Activated T-cell treated with anti-CD3 and anti-CD28 coated beads, Interleukin-2, amount 50 U/mL, for 48 hours (primary cell): ENCODE measurements around the gene ELOVL7.
"Not testable (repeated sequence)": the region's sequence is repeated elsewhere in the genome, so short reads cannot be mapped to it uniquely, and the experiment has no call there.

Experiments
- DNase-seq, 2 experiments: peaks; one replicate each; pipeline ENCODE4 v3.0.0-alpha.2; 2020

The ELOVL7 gene

DNA sequence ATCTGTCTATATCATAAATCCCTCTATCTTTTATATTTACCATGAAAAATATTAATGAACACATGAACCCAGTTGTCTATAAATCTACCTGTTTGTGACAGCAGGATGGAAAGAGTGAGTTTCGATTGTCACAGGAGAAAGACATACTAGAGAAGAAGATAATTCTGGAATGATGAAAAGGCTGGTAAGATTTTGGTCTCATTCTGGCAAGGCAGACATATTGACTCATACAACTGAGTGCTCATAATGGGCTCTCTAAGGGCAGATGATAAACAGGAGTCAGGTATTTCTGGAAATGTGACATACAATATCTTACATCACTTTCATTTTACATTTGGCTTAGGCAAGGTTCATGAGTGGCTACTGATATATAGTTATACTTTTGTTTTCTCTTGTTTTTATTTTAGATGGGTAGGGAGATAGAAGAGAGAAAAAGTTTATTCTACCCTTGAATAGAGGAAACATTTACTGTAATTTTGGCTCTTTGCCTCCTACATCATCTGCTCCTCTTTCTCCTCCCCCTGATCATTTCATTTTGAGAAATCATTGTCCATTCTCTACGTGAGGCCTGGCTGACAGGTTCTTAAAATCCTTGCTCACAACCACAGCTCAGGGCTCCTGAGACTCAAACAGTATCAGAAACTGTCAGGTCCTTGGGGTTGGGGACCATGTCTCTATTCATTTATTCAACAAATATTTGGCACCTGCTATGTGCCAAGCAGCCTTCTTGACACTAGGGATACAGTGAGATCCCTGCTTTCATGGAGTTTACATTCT, 14.4 kb downstream of the ELOVL7 start:
- no peak for DNase-seq

DNA sequence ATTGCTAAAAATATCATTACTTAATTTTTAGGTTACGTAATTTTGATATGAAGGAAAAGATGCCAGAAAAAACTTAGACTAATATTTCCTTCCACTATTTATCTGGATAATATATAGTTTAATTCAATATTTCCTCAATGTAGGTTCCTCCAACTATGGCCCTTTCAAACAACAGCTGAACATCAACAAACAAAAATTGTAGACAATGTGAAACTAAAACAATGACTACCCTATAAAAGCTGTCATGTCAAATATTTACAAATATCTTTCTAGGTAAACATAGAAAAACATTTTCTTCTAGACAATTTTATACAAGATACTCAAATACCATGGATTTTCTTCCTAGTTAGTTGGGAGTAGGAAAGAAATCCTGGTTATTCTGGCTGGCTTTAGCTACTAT, 16.9 kb downstream of the ELOVL7 start:
- no peak for DNase-seq

DNA sequence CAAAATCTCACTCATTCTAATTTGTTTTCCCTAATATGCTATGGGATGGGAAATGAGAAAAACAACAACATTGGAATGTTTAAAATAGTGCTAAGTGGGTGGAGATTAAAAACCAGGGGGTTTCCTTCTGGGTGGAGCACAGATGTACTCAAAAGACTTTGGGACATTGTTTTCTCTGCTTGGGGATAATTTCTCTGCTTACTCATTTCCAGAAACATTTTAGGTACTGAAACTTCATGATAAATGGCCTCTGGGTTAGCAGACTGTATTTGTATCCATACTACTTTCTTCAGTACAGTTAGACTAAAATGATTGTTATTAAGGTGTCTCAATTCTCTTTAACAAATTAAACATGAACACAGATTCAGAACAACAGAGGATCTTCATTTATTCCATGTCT, 17.4 kb downstream of the ELOVL7 start:
- DNase-seq: no peak

DNA sequence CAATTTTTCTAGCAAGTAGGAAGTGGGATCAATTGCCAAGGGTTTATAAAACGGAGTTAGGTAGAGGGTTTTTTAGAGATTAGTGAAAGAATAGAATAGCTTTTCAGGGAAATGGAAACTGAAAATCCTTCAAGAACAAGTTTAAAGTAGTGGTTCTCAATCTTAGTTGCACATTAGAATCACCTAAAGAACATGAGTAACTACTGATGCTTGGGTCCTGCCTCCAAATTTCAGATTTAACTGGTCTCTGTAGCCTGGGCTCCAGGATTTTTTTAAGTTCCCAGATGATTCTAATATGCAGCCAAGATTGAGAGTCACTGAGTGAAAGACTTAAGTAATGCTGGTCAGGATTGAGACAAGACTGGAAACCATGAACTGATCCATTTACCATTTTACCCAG, 20.5 kb downstream of the ELOVL7 start:
- DNase-seq: no peak

DNA sequence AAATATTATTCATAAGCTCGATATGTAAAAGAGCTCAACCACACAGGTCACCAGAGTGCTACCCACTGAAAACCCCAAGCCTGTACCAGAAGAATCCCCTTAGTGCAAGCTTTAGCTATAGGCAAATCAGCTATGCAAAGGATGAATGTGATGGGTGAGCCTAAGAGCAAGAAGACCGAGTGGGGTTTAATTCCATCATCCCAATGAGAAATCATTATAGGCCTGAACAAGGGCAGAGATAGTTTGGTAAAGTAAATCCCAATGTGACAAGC, 21.8 kb downstream of the ELOVL7 start:
- no peak for DNase-seq

DNA sequence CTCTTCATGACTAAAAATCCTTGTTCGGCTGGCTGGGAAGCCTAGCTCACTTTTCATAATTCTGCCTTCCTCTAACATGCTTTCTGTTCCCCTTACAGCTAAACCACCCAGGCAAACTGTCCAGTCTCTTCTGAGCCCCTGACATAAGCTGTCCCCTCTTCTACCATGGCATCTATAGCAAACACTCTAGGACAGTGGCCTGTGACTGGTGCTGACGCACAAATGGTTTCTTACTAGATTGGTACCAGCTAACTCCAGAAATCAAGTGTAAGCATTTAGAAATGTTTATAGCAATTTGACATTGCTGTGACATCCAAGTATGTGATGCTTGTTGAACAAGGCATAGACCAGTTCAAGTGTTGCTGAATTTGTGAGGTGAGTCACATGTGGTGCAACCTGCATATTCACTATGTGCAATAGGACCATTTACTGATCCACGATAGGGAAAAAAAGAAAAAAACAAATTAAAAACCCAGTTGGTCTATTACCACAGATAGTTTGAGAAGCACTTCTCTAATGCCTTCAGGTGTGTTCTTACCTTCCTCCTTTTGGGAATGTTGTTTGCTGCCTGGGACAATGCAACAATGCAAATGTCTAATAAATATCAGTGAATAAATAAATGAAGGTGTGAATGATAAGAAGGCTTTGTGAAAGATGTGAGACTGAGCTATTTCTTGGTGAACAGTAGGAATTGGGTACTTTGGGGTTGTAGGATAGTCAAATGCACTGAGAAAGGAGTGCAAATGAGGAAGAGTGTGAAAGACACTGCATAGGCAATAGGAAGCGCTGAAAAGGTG, 22.4 kb downstream of the ELOVL7 start:
- DNase-seq: no peak

DNA sequence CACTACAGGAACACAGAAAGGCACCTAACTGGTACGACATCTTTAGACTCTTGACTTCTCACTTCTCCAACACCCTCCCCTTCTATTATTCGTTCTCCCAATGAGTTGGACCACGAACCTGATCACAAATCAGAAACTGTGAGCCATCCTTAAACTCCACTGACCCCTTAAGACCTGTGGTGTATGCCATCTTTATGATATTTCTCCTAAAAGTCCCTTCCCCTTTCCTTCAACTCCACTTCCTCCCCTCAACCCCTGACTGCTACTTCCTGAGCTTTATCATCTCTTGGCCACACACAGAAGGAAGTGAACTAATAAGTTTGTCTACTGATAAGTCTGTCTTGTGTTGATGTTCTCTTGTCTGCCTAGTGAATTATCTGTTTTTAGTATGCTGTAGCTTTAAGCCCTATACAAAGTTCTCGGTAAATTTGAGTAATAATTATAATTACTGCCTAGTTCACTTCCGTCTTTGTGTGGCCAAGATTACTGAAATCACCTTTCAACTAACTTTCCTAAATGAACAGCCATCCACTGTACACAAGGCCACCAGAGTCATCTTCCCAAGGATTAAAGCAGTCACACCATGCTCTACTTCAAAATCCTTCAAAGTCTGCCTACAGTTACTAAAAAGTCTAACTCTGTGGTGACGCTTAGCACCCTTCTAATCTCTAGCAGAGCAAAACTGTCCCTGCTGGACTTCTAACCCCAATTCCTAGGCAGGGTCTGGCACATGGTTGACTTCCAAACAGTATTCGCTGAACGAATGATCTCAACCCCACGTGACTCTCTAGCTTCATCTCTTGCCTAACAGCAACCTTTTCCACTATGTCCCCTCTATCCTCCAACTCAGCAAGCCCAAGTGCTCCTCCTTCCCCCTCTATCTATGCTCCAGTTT, 23.2 kb downstream of the ELOVL7 start:
- no peak for DNase-seq

DNA sequence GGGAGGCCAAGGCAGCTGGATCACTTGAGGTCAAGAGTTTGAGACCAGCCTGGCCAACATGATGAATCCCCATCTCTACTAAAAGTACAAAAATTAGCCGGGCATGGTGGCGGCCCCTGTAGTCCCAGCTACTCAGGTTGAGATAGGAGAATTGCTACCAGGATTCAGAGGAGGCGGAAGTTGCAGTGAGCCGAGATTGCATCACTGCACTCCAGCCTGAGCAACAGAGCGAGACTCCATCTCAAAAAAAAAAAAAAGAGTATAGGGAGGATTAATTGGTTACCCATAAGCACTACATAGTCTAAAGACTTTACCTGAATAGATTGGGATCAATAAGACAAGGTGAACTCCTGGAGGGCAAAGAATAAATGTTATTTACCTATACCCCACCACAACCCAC, 27.9 kb downstream of the ELOVL7 start:
- not testable (repeated sequence) for DNase-seq

DNA sequence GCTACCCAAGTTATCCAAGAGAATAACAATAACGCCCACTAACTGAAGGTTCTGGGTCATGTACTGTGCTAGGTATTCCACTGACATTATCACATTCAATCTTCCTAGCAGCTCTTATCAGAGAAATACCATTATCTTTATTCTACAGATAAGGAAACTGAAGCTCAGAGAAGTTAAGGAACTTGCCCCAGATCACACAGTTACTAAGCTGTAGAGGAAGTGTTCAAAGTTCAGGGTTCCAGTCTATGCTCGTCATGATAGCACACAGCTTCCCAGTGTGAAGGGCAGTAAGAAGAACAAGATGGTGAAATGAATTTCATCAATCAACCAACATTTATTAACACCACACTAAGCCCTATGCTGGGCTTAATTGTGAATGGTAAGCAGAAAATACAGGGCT, 29.6 kb downstream of the ELOVL7 start:
- no peak for DNase-seq

DNA sequence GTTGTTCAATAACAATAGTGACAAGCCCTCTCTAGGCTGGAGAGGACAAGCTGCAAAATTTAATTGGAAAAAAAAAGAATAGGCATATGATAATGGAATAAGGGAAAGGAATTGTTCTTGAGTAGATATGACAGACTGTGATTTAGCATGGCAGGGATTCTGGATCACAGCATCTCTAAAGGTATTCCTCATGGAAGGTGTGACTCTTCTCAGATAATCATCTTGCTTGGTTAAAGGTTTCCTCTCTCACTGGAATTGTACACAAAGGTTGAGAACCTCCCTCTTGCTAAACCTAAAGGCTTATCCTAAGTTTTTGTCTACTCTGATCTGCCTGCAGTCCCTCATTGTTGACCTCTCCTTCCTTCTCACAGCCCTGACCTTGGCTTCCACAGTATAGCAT, 31.6 kb downstream of the ELOVL7 start:
- DNase-seq: no peak

DNA sequence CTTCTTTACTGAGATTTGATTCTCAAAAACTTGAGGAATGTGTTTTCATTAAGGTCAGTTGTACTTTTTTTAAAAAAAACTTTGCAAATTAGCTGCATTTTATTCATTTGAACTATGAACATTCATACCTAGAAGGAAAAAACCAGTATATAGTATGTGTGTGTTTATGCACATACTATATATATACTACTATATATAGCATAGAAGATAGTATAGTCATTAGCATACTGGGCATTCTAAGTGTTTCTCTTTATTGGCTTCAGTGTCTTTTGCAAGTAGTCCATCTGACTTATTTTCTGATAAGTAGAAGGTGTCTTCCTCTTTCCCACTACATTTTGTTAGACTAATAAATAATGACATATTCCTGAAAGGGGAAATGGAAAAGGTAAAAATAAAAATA, 33.0 kb downstream of the ELOVL7 start:
- DNase-seq: no peak

DNA sequence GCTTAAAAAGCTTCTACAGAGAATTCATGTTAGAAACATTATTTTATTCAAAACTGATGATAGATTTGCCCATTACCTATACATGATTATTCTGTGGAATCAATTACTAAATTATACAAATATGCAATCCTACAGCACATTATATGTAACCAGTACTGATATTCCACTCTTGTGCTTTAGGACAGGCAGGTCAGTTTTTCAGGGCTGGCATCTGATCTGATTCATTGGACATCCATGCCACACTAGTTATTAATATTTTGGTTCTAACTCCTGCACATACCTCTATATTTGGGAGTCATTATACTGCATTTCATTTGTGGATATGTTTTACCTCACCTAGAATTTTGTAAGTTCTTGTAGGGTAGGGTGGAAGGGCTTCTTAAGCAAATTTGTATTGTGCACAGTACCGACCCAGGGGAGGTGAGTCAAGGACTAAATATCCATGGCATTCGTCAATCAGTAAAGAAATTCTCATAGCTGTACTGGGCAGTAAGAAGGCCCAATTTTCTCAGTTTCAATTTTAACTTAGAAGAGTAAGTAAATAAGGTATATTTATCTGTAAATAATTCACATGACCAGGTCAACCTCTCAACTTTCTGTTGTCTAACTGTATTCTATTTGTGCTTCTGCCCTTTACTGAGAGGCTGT, 33.5 kb downstream of the ELOVL7 start:
- DNase-seq: no peak

DNA sequence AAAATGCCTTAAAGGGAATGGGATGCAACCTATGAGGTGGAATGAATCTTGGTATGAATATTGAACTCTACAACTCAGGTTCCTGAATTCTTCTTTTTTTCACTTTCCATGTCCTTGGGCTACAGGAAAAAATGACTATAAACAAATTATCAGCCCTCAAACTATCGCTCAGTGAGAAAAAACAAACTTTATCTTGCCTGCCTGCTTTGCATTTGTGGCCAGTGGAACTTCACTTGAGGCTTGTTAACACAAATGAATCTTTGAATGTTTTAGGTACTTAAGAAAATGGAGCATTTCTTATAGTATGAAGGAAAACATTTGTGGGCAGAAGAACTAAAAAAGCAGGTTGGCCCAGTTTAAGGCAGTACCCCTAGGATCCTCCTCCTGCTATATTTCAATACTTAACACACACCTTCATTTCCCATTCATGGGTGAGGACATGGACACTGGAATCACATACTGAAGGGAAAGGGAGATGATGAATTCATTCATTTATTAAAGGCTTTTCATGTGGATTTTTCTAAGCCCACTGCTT, 34.1 kb downstream of the ELOVL7 start:
- no peak for DNase-seq

DNA sequence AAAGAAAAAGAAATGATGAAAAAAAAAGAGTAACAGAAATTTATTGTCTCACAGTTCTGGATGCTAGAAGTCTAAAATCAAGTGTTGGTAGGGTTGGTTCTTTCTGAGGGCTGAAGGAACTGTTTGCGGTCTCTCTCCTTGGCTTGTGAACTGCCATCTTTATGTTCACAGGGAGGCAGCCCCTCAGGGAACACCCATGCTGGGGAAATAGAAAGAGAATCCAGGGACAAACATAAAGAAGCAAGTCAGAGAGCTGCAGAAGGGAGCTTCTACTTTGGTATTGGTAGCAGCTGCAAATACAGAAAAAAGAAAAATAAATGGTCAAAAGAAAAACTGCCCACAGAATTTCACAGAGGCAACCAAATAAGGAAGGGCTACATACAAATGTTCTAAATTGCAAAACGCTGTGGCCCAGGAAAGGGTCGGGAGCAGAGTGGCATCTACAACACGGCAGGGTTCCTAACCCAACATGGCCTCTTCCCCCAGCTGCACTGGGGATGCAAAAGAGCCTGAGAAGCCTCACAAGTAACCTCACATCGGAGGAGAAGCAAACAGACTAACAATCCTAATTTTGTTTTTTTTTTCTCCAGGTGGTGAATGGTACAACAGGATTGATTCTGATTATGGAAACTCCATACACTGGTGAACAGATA, 37.4 kb downstream of the ELOVL7 start:
- DNase-seq: no peak

DNA sequence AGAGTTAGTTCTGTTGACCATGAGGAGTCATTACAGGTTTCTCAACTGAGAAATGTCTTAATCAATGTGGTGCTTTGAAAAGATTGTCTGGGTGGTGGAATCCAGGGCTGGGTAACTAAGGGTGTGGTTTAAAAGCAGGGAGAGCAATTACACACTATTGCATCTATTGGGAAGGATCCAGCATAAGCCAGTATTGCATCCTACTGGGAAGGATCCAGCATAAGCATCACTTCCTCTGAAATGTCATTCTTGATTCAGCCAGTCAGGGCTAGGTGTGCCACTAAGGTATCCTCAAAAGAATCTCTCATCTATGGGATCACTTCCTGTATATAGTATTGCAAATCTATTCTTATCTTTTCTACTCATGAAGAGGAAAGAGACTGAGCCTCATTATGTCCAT, 38.6 kb downstream of the ELOVL7 start:
- DNase-seq: no peak

DNA sequence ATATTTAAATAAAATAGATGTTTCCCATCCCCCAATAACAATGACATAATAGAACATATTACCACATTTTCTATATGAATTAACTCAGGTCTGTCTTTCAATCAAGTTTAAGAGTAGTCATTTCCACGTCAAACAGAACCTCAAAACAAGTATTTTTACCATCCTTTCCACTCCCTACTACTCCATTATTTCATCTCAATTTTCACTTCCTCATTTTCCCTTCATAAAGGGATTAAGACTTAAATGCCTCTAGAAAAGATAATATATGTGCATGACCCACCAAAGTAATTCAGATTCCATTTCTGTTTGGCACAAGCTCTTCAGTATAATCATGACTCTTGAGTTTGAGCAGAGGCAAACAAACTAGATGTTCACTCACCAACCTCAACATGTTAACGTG, 40.4 kb downstream of the ELOVL7 start:
- DNase-seq: no peak

DNA sequence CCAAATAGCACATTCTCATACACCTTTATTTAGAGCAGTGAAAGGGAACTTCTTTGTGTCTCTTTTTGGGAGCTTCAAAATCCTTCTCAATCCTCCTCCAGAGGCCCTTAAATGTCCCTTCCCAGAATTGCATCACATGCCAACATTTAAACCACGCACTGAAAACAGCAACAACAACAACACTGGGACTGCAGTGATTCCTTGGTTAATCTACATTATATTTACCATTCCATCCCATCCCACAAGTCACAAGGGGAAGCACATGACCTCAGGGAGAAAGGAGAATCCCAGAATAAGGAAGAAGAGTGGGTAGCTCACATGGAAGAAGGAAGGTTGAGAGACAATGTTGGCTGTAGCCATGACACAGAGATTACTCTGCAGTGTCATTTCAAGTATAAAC, 41.1 kb downstream of the ELOVL7 start:
- no peak for DNase-seq

DNA sequence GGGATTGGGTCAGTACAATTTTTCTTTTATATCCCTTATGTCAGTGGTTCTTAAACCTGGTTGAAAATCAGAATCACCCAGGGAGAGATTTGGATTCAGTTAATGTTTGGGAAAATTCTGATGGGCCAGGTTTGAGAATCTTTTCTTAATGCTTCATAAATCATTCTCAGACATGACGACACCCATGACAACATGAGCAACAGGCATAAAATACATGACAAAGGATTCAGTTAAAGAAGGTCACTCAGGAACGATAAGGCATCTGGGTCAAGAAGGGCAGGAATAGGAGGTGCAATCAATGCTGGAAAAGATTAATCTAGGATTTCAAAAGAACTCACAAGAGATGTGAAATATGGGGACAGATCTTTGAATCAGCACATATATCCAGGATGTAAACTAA, 41.8 kb downstream of the ELOVL7 start:
- DNase-seq: no peak

DNA sequence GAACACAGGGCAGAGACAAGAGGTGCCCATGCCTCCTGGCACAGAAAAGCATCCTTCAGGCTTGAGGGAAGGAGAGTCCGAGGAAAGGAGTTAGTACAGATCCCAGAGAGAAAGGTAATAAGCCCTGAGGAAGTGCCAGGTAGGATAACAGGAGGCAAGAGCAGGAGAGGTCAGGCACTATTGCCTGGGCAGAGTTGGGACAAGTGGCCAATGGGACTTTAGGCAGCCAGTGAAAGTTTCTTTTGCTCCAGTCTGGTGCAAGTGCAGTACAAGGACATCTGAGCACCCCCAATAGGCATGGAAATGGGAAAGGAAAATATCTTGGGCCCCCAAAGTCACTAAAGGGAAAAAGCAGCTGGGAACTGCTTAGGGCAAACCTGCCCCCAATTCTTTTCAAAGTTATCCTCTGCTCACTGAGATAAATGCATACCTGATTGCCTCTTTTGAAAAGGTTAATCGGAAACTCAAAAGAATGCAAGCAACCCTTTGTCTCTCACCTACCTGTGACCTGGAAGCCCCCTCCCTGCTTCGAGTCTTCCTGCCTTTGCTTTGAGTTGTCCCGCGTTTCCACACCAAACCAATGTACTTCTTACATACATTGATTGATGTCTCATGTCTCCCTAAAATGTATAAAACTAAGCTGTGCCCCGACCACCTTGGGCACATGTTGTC, 46.5 kb downstream of the ELOVL7 start:
- DNase-seq: no peak

DNA sequence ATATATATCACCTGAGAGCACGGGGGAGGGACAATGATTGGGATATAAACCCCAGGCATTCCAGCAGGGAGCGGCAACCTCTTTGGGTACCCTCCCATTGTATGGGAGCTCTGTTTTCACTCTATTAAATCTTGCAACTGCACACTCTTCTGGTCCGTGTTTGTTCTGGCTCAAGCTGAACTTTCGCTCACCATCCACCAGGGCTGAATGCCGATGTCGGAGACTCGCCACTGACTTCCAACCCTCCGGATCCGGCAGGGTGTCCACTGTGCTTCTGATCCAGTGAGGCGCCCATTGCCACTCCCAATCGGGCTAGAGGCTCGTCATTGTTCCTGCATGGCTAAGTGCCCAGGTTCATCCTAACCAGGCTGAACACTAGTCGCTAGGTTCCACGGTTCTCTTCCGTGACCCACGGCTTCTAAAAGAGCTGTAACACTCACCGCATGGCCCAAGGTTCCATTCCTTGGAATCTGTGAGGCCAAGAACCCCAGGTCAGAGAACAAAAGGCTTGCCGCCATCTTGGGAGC, 48.6 kb downstream of the ELOVL7 start:
- DNase-seq: not testable (repeated sequence)

DNA sequence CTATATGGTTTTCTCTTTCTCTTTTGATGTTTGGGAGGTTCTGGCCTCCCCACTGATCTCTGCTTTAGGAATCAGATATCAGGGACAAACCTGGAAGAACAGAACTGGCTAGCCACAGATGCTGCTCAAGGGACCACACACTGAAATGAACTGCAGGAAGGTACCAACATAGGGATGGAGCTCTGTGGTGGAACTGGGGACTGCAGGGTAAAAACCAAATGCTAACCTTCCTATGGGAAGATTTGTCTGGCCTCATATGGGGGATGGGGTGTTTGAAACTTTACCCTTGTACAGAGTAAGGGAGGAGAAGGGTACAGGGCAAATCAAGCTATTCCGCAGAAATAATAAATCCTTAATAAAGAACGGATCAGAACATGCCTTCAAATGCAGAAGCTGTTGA, 49.4 kb downstream of the ELOVL7 start:
- no peak for DNase-seq

DNA sequence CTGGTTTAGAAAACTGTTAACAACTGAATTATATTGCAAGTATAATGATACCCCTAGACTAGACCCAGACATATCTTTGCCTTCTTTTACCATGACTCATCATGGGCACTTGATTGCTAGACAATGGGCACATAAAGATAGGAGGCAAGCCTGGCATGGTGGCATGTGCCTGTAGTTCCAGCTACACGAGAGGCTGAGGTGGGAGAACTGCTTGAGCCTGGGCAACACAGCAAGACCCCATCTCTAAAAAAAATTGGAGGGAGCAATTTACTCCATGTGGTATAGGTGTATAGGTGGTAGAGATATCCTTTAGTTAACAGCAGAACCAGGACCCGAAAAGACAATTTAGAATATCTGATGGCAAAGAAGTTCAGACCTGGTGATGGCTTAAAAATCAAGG, 51.6 kb downstream of the ELOVL7 start:
- no peak for DNase-seq
